GM18505 (cell line): Measurements from ENCODE around the gene EREG.
"Not testable (repeated sequence)": the region's sequence is repeated elsewhere in the genome, so short reads cannot be mapped to it uniquely, and the experiment has no call there.

Experiments used
- ATAC-seq: cut with Tn5 transposase; IDR thresholded peaks from one replicate; pipeline ENCODE4 v1.9.1; 2021; ENCODE audit not compliant: unreplicated experiment
- POLR2A ChIP-seq: IDR thresholded peaks from 4 replicates; pipeline ENCODE4 v1.6.1; 2011; ENCODE audit warnings: borderline replicate concordance; ENCODE audit not compliant: insufficient read depth, insufficient read length; ENCODE audit errors: extremely low read depth

Gene EREG

GRCh38 chr4:74331944-74332343 lies 33.0 kb upstream of the EREG start:
- no peak for TF ChIP-seq POLR2A
- ATAC-seq: no peak

GRCh38 chr4:74334636-74335035 lies 30.3 kb upstream of the EREG start:
- ATAC-seq: no peak
- TF ChIP-seq POLR2A: no peak

- no peak for ATAC-seq
- TF ChIP-seq POLR2A: no peak
Observed at GRCh38 chr4:74335341-74336021, 29.5 kb upstream of the EREG start.

- no peak for TF ChIP-seq POLR2A
- ATAC-seq: no peak
Observed at GRCh38 chr4:74338792-74339333, 26.1 kb upstream of the EREG start.

GRCh38 chr4:74339501-74339900 lies 25.4 kb upstream of the EREG start:
- TF ChIP-seq POLR2A: no peak
- ATAC-seq: no peak

- not testable (repeated sequence) for ATAC-seq
Observed at GRCh38 chr4:74340421-74340820, 24.5 kb upstream of the EREG start.

- no peak for ATAC-seq
- TF ChIP-seq POLR2A: no peak
Observed at GRCh38 chr4:74344031-74344430, 20.9 kb upstream of the EREG start.

GRCh38 chr4:74353858-74354257 lies 11.1 kb upstream of the EREG start:
- no peak for ATAC-seq
- no peak for TF ChIP-seq POLR2A

GRCh38 chr4:74357965-74358364 lies 7.0 kb upstream of the EREG start:
- ATAC-seq: no peak

GRCh38 chr4:74361671-74362070 lies 3.3 kb upstream of the EREG start:
- ATAC-seq: no peak
- no peak for TF ChIP-seq POLR2A

More at GRCh38 chr4:74357965-74358364, 7.0 kb upstream of the EREG start:
- no peak for TF ChIP-seq POLR2A

- no peak for TF ChIP-seq POLR2A
- ATAC-seq: no peak
Observed at GRCh38 chr4:74362347-74362746, 2.6 kb upstream of the EREG start.

GRCh38 chr4:74364256-74364651 lies 691 bp upstream of the EREG start:
- no peak for TF ChIP-seq POLR2A
- ATAC-seq: no peak

GRCh38 chr4:74365761-74366160 lies 816 bp downstream of the EREG start:
- no peak for ATAC-seq

GRCh38 chr4:74366367-74366911 lies 1.5 kb downstream of the EREG start:
- ATAC-seq: no peak
- TF ChIP-seq POLR2A: no peak

More at GRCh38 chr4:74365761-74366160, 816 bp downstream of the EREG start:
- no peak for TF ChIP-seq POLR2A
